B cell (primary cell): ENCODE results near the gene ZNF541. TPM values are rescaled to one million over a fixed set of nuclear protein-coding genes. Genes with fewer than 3 reads are reported as not detected.

Source experiments
- ATAC-seq: fragments of 200-7000 bp; cut with Tn5 transposase; one replicate; pipeline ENCODE4 v1.10.0; 2021; ENCODE audit warnings: low read depth, mild to moderate bottlenecking, moderate number of reproducible peaks, moderate library complexity
- CTCF ChIA-PET: fragments of 350-600 bp; sonication (Branson Sonifier 250); formaldehyde crosslinking; loops from one replicate; lab custom pipeline; 2021; ENCODE audit warnings: antibody characterized with exemption, inconsistent platforms; lab: Charles Lee
- POLR2A ChIA-PET: fragments of 350-600 bp; sonication (Branson Sonifier 250); formaldehyde crosslinking; loops from one replicate; lab custom pipeline; 2021; ENCODE audit warnings: antibody characterized with exemption; lab: Charles Lee
- DNase-seq: peaks from one replicate; pipeline ENCODE4 v3.0.0; 2013
- H2AFZ ChIP-seq: 2 replicates; pipeline ENCODE4 v1.6.1; 2012; ENCODE audit warnings: mild to moderate bottlenecking, low read depth, low read length; ENCODE audit not compliant: insufficient read depth, poor library complexity, severe bottlenecking
- H3K27ac ChIP-seq, 2 donors: 1 replicate in 1 of 2; 2 replicates in 1 of 2; pipeline ENCODE4 v1.5.1; 2012 to 2013; ENCODE audit warnings: low read length in 2 of 2, mild to moderate bottlenecking in 2 of 2, moderate library complexity in 1 of 2
- H3K27me3 ChIP-seq, 4 experiments: fragments of 200-600 bp in 1 of 4; sonication (generic) in 1 of 4; replicated peaks in 1 of 4; 1 replicate in 2 of 4; 2 replicates in 2 of 4; pipeline versions ENCODE4 v1.6.1 to v1.7.0; 2013 to 2016; ENCODE audit warnings: low read length in 3 of 4, mild to moderate bottlenecking in 2 of 4, mixed read lengths in 1 of 4, moderate library complexity in 1 of 4; ENCODE audit not compliant: insufficient read depth in 4 of 4, control insufficient read depth in 3 of 4; ENCODE audit errors: control extremely low read depth in 1 of 4
- H3K36me3 ChIP-seq, 2 experiments: replicated peaks in 1 of 2; 1 replicate in 1 of 2; 2 replicates in 1 of 2; pipeline versions ENCODE4 v1.6.1 to v1.7.1; 2013; ENCODE audit warnings: low read length in 1 of 2; ENCODE audit not compliant: insufficient read depth in 2 of 2, control insufficient read depth in 1 of 2; ENCODE audit errors: control extremely low read depth in 1 of 2, extremely low read depth in 1 of 2
- H3K4me1 ChIP-seq, 2 donors: fragments of 200-600 bp in 1 of 2; sonication (generic) in 1 of 2; 1 replicate in 1 of 2; 2 replicates in 1 of 2; pipeline versions ENCODE4 v1.5.1 to v1.6.1; 2013 to 2017; ENCODE audit warnings: low read length in 2 of 2; ENCODE audit not compliant: control insufficient read depth in 2 of 2, insufficient read depth in 2 of 2
- H3K4me2 ChIP-seq: replicated peaks from 2 replicates; pipeline ENCODE3; 2012; ENCODE audit warnings: mild to moderate bottlenecking, low read depth, low read length; ENCODE audit not compliant: poor library complexity, severe bottlenecking
- H3K4me3 ChIP-seq, 5 experiments: fragments of 200-600 bp in 1 of 5; sonication (generic) in 1 of 5; 1 replicate in 3 of 5; 2 replicates in 2 of 5; pipeline versions ENCODE4 v1.5.1 to v1.7.0; 2011 to 2016; ENCODE audit warnings: low read length in 4 of 5, mild to moderate bottlenecking in 4 of 5, low read depth in 2 of 5, control low read depth in 1 of 5, moderate library complexity in 1 of 5; ENCODE audit not compliant: insufficient read depth in 1 of 5; ENCODE audit errors: control extremely low read depth in 1 of 5, extremely low read depth in 1 of 5
- H3K79me2 ChIP-seq: fragments of 200-600 bp; sonication (generic); one replicate; pipeline ENCODE4 v1.6.0; 2016; ENCODE audit warnings: low read length; ENCODE audit not compliant: control insufficient read depth, insufficient read depth
- H3K9ac ChIP-seq: fragments of 200-600 bp; sonication (generic); 2 replicates; pipeline ENCODE4 v1.6.1; 2017; ENCODE audit warnings: mild to moderate bottlenecking, low read length, moderate library complexity
- H3K9me3 ChIP-seq, 3 donors: one replicate each; pipeline versions ENCODE4 v1.6.1 to v1.7.1; 2013; ENCODE audit warnings: low read length in 2 of 3; ENCODE audit not compliant: control insufficient read depth in 2 of 3, insufficient read depth in 1 of 3; ENCODE audit errors: control extremely low read depth in 1 of 3
- H4K20me1 ChIP-seq: 2 replicates; pipeline ENCODE4 v1.6.0; 2012; ENCODE audit warnings: mild to moderate bottlenecking, low read length; ENCODE audit not compliant: insufficient read depth, control insufficient read depth, poor library complexity, severe bottlenecking
- H3K27ac Mint-ChIP-seq: one replicate; pipeline ENCODE4 v1.8.0; 2021; ENCODE audit warnings: mixed read lengths
- H3K27me3 Mint-ChIP-seq: one replicate; pipeline ENCODE4 v1.8.0; 2021; ENCODE audit warnings: mixed read lengths
- H3K4me1 Mint-ChIP-seq: one replicate; pipeline ENCODE4 v1.8.0; 2021; ENCODE audit warnings: mixed read lengths
- H3K4me3 Mint-ChIP-seq: one replicate; pipeline ENCODE4 v1.8.0; 2021; ENCODE audit warnings: mixed read lengths
- H3K9me3 Mint-ChIP-seq: one replicate; pipeline ENCODE4 v1.8.0; 2022; ENCODE audit warnings: mixed read lengths; ENCODE audit not compliant: insufficient read depth
- EZH2 ChIP-seq: IDR thresholded peaks from 2 replicates; pipeline ENCODE4 v1.6.1; 2012; ENCODE audit warnings: borderline replicate concordance, low read depth, mild to moderate bottlenecking, moderate library complexity, low read length; ENCODE audit not compliant: insufficient read depth, poor library complexity, severe bottlenecking
- WGBS: methylation state at CpG from one replicate; pipeline ENCODE4 v1.1.5; 2013; ENCODE audit warnings: missing lambda C conversion rate; ENCODE audit not compliant: insufficient coverage; 5-methylcytosine and 5-hydroxymethylcytosine counted together
- intact Hi-C: fragments of 100-400 bp; cut with micrococcal nuclease; formaldehyde crosslinking; loops from one replicate; pipeline ENCODE4 v1.10.0; 2022
- polyA plus RNA-seq: library from polyadenylated mRNA; depleted of rRNA; stranded (reverse); fragments of >200 nt; gene quantifications from 2 replicates; pipeline ENCODE4 v1.2.3, GENCODE V29; 2012
- total RNA-seq, 2 donors: library from RNA; stranded (reverse); fragments of 120-200 nt in 1 of 2; gene quantifications; 1 replicate in 1 of 2; 2 replicates in 1 of 2; pipeline versions ENCODE4 v1.2.3 to v1.2.4, GENCODE V29; 2013 to 2022
- TF ChIP-seq, protein P1 (sequence below): fragments of 200-600 bp; IDR thresholded peaks from one replicate; pipeline ENCODE4 v1.8.0; 2022; ENCODE audit warnings: antibody characterized with exemption, mild to moderate bottlenecking

ZNF541 gene
- total and polyA plus RNA-seq, 2 donors (not counting 1 experiment from before 2014, with no cell fraction given) = 0.03 TPM; not detected in 1

DNA sequence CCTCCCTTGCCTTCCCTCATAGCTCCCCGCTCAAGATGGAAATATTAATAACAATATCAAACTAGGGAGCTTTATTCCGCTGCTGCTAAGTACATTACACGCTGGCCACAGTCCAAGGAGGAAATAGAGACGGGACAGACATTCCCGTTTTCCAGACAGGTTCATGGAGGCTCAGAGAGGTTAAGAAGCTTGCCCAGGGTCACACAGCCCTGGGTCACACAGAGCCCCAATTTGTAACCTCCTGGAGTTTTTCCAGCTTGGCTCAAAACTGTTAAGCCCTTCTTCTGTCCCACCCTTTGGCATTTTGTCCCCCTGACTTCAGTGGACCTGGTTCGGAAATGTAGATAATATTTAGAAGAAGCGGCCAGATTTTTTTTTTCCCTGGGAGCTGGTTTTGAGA, 38.0 kb upstream of the ZNF541 start:
- CTCF ChIA-PET = interaction anchor here (1.2 to 2.4 kb wide), 5 partner anchors 11 to 174 kb away, joined by 3 to 7 read pairs (median 4); partner anchors contain the start of genes KPTN and NAPA
- H3K27ac ChIP-seq = peak overlapping the region in 1 of 2 donors; percentile 78

More for the DNA sequence above, 38.0 kb upstream of the ZNF541 start:
- Histone ChIP-seq H2AFZ (peak overlapping the region; percentile 94), H3K36me3 (peaks cover 0 to 2% of the 10 kb centered on the region in 2 experiments), H3K4me2 (peak overlapping the region; percentile 96), H3K4me3 (no peak overlapping the region), H3K4me1 (peaks cover 24% of the 10 kb centered on the region in 2 donors), H4K20me1 (peaks cover 63% of the 10 kb centered on the region), H3K9ac (peak overlapping the region; percentile 82), H3K79me2 (peaks cover 73% of the 10 kb centered on the region), H3K9me3 (peaks cover 0 to 5% (median 0%) of the 10 kb centered on the region in 3 donors), H3K27me3 (no peaks in the 10 kb centered on the region)
- Mint-ChIP-seq H3K27me3 (no peaks in the 10 kb centered on the region), H3K27ac (peak overlapping the region; percentile 81), H3K4me1 (peaks cover 47% of the 10 kb centered on the region), H3K9me3 (peaks cover 3% of the 10 kb centered on the region), H3K4me3 (peak overlapping the region; percentile 78)
- POLR2A ChIA-PET = interaction anchor here (0.5 to 2.0 kb wide), 2 partner anchors 11 to 30 kb away, joined by 4 to 16 read pairs; no protein-coding TSS in a partner anchor
- DNase-seq (no peak), ATAC-seq (no peak)
- 91% methylated on average over 5 of the region's 7 CpGs for WGBS
- TF ChIP-seq EZH2 = no peak
- TF ChIP-seq, protein P1, sequence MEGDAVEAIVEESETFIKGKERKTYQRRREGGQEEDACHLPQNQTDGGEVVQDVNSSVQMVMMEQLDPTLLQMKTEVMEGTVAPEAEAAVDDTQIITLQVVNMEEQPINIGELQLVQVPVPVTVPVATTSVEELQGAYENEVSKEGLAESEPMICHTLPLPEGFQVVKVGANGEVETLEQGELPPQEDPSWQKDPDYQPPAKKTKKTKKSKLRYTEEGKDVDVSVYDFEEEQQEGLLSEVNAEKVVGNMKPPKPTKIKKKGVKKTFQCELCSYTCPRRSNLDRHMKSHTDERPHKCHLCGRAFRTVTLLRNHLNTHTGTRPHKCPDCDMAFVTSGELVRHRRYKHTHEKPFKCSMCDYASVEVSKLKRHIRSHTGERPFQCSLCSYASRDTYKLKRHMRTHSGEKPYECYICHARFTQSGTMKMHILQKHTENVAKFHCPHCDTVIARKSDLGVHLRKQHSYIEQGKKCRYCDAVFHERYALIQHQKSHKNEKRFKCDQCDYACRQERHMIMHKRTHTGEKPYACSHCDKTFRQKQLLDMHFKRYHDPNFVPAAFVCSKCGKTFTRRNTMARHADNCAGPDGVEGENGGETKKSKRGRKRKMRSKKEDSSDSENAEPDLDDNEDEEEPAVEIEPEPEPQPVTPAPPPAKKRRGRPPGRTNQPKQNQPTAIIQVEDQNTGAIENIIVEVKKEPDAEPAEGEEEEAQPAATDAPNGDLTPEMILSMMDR = no peak
- intact Hi-C loops = no loop called here
